Ectodermal cell (in vitro differentiated cells): ENCODE results near the gene RAD23A.
"Not testable (repeated sequence)": the region's sequence is repeated elsewhere in the genome, so short reads cannot be mapped to it uniquely, and the experiment has no call there.

Experiments used
- H3K27ac ChIP-seq: 2 replicates; pipeline ENCODE4 v1.7.0; 2013; ENCODE audit warnings: mild to moderate bottlenecking, low read depth, low read length; ENCODE audit not compliant: insufficient read depth, poor library complexity, severe bottlenecking
- H3K27me3 ChIP-seq: 2 replicates; pipeline ENCODE4 v1.7.0; 2013; ENCODE audit warnings: mild to moderate bottlenecking, low read length; ENCODE audit not compliant: insufficient read depth, control insufficient read depth, poor library complexity, severe bottlenecking
- H3K36me3 ChIP-seq: one replicate; pipeline ENCODE4 v1.7.0; 2013; ENCODE audit warnings: low read length; ENCODE audit not compliant: control insufficient read depth, insufficient read depth
- H3K4me1 ChIP-seq: one replicate; pipeline ENCODE4 v1.7.0; 2013; ENCODE audit warnings: low read length; ENCODE audit not compliant: control insufficient read depth, insufficient read depth
- H3K4me3 ChIP-seq: 2 replicates; pipeline ENCODE4 v1.7.0; 2013; ENCODE audit warnings: low read depth, low read length, control low read depth; ENCODE audit not compliant: insufficient read depth
- H3K9me3 ChIP-seq: 2 replicates; pipeline ENCODE4 v1.7.0; 2013; ENCODE audit warnings: mild to moderate bottlenecking, low read length, moderate library complexity; ENCODE audit not compliant: control insufficient read depth
- WGBS, 2 experiments: methylation state at CpG; one replicate each; pipeline ENCODE4 v1.1.7; 2013; ENCODE audit warnings: missing lambda C conversion rate in 2 of 2; 5-methylcytosine and 5-hydroxymethylcytosine counted together

Gene RAD23A

DNA sequence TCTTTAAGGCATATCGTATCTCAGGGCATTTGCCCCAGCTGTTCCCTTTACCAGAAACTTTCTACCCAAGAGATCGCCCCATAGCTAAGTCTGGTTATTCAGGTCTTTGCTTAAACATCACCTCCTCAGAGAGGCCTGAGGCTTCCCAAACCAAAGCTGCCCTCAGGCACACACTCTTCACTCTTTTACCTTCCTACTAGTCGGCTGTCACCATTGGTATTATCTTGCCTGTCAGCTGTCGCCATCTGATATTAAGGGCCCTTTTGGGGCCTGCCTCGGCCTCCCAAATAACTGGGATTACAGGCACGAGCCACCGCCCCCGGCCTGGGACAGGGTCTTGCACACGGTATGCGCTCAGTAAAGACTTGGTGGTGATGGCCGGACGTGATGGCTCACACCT lies 10.3 kb downstream of the RAD23A start:
- peaks cover 16% of the 10 kb centered on the region for H3K36me3 ChIP-seq
- H3K9me3 ChIP-seq: no peaks in the 10 kb centered on the region
- H3K4me1 ChIP-seq: peaks cover 4% of the 10 kb centered on the region
- no peak overlapping the region for H3K27ac ChIP-seq
- WGBS, 2 experiments: 71 to 72% methylated on average over 12 of the region's 12 CpGs
- no peaks in the 10 kb centered on the region for H3K27me3 ChIP-seq
- H3K4me3 ChIP-seq: peak overlapping the region; percentile 93

DNA sequence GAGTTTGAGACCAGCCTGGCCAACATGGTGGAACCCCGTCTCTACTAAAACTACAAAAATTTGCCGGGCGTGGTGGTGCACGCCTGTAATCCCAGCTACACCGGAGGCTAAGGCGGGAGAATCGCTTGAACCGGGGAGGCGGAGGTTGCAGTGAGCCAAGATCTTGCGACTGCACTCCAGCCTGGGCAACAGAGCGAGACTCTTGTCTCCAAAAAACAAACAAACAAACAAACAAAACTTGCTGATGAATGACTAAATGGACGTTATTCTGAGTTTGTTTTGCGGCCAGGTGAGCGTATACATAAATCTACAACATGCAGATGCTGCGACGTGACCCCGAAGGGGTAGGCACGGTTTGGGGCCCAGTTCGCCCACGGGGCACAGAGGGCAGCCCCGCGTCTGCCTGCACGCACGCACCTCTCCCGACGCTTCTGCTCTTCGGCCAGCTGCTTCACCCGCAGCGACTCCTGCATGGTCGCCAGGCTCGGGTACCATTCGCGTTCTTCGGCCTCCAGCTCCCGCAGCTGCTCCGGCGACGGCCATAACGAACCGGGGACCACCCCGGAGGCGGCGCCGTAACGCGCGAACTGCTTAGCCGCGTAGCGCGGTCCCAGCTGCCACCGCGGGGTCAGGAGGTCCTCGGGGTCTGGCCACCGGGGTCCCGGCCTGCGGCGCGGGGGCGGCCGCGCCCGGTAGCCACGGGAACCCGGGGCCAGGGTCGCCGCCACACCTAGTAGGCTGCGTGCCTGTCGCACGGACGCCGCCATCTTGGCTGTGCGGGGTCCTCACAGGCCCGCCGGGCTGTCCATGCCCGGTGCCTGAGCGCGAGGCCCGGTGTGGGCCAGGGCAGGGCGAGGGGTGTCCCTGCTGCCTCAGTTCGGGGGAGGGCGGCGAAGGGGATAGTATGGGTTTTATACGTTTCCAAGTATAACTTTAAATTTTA lies 11.1 kb downstream of the RAD23A start, which contains the start of gene GADD45GIP1:
Gene GADD45GIP1, minus strand, starts transcription at position 778 of the 943 bp plus-strand sequence. Its CDS starts 11 bp downstream, at position 767.
- Histone ChIP-seq H3K27me3 (no peaks in the 10 kb centered on the region), H3K36me3 (peaks cover 16% of the 10 kb centered on the region), H3K9me3 (no peaks in the 10 kb centered on the region), H3K4me1 (peaks cover 4% of the 10 kb centered on the region), H3K27ac (peak within 1 kb of the TSS; percentile 82), H3K4me3 (peak within 1 kb of the TSS; percentile 93)
- WGBS, 2 experiments: 4% methylated on average over 81 to 84 of the region's 84 CpGs

DNA sequence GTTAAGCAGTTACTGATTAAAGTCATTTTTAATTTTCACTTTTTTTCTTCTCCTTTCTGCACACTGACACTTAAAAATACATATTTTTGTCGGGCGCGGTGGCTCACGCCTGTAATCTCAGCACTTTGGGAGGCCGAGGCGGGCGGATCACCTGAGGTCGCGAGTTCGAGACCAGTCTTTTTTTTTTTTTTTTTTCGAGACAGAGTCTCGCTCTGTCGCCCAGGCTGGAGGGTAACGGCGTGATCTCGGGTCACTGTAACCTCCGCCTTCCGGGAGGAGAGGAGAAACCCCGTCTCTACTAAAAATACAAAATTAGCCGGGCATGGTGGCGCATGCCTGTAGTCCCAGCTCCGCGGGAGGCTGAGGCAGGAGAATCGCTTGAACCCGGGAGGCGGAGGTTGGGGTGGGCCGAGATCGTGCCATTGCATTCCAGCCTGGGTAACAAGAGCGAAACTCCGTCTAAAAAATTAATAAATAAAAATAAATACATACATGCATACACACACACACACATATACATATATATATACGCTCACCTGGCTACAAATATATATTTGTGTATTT lies 11.8 kb downstream of the RAD23A start:
- Histone ChIP-seq H3K36me3 (peaks cover 10% of the 10 kb centered on the region), H3K27ac (peak overlapping the region; percentile 82), H3K4me3 (peak overlapping the region; percentile 93)
- H3K9me3 ChIP-seq, H3K4me1 ChIP-seq, H3K27me3 ChIP-seq: not testable (repeated sequence)
- 79 to 81% methylated on average over 28 of the region's 31 CpGs for WGBS, 2 experiments

DNA sequence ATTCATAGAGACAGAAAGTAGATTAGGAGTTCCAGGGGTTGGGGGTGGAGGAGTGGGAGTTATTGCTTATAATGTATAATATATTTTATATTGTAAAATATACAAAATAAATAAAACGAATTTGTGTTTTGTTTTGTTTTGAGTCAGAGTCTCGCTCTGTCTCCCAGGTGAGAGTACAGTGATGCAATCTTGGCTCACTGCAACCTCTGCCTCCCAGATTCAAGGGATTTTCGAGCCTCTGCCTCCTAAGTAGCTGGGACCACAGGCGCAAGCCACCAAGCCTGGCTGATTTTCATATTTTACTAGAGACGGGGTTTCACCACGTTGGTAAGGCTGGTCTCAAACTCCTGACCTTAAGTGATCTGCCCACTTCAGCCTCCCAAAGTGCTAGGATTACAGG lies 13.8 kb downstream of the RAD23A start:
- Histone ChIP-seq H3K4me3 (no peak overlapping the region), H3K4me1 (peaks cover 4% of the 10 kb centered on the region), H3K27me3 (no peaks in the 10 kb centered on the region), H3K27ac (no peak overlapping the region), H3K36me3 (no peaks in the 10 kb centered on the region), H3K9me3 (no peaks in the 10 kb centered on the region)
- WGBS, 2 experiments: 78 to 82% methylated on average over 5 to 6 of the region's 6 CpGs

DNA sequence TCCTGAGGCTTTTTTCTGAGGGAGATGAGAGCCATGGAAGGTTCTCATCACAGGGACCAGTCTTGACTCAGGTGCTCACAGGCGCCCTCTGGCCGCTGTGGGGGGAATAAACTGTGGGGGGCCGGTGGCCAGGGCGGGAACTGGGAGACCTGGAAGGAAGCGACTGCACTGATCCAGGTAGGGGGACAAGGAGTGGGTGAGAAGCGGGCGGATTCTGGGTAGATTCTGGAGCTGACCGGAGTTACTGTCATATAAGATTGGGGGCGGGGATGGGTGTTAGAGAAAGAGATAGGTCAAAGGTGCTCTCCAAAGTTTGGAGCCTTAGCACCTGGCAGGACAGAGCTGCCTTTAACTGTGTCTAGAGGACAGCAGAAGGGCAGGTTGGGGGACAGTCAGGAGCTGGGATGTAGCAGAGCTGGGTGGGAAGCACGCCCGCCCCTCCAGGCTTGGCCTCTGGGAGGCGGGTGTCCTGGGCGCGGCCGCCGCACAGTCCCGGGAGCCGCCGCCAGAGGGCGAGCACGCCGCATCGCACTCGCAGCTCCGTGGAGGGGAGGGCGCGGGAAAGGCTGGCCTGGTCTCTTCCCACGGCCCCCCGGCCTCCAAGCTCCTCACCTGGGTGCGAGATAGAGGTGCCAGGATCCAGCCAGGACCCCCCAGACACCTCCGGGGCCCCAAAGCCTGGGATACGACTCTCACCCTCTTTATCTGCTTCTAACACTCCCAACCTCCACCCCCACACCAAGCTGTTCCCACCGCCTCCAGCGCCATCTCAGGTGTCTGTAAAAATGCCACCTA lies 19.6 kb downstream of the RAD23A start:
- no peaks in the 10 kb centered on the region for H3K9me3 ChIP-seq
- H3K27ac ChIP-seq: no peak overlapping the region
- peaks cover 6% of the 10 kb centered on the region for H3K4me1 ChIP-seq
- H3K27me3 ChIP-seq: no peaks in the 10 kb centered on the region
- no peaks in the 10 kb centered on the region for H3K36me3 ChIP-seq
- H3K4me3 ChIP-seq: peak overlapping the region; percentile 19
- 3 to 4% methylated on average over 34 of the region's 34 CpGs for WGBS, 2 experiments

DNA sequence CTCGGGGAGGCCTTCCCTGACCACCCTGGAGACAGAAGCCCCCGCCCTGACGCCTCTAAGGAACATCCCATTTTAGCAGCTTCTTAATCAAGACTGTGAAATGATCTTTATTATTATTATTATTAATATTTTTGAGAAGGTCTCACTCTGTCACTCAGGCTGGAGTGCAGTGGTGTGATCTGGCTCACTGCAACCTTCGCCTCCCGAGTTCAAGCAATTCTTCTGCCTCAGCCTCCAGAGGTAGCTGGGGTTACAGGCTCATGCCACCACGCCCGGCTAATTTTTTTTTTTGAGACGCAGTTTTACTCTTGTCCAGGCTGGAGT lies 20.1 kb downstream of the RAD23A start:
- Histone ChIP-seq H3K4me1 (peaks cover 6% of the 10 kb centered on the region), H3K27me3 (no peaks in the 10 kb centered on the region), H3K36me3 (no peaks in the 10 kb centered on the region), H3K4me3 (peak overlapping the region; percentile 6), H3K27ac (no peak overlapping the region), H3K9me3 (no peaks in the 10 kb centered on the region)
- WGBS, 2 experiments: 59 to 72% methylated on average over 6 to 8 of the region's 8 CpGs

DNA sequence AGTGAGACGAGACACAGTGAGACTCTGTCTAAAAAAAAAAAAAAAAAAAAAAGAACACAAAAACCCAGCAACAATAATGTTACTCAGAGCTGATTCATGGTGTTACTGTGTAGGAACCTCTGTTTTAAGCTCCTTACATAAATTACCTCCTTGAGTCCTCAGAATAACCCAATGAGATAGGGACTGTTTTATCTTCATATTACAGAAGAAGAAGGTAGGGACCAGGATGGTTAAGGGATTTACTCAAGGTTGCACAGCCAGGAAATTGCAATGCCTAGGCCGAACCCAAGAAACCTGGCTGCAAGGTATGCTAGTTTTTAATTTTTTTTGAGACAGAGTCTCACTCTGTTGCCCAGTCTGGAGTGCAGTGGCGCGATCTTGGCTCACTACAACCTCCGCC lies 22.2 kb downstream of the RAD23A start:
- Histone ChIP-seq H3K9me3 (no peaks in the 10 kb centered on the region), H3K27me3 (no peaks in the 10 kb centered on the region), H3K4me3 (no peak overlapping the region), H3K27ac (no peak overlapping the region), H3K4me1 (peaks cover 6% of the 10 kb centered on the region), H3K36me3 (no peaks in the 10 kb centered on the region)
- 92 to 93% methylated on average over 4 to 5 of the region's 5 CpGs for WGBS, 2 experiments

DNA sequence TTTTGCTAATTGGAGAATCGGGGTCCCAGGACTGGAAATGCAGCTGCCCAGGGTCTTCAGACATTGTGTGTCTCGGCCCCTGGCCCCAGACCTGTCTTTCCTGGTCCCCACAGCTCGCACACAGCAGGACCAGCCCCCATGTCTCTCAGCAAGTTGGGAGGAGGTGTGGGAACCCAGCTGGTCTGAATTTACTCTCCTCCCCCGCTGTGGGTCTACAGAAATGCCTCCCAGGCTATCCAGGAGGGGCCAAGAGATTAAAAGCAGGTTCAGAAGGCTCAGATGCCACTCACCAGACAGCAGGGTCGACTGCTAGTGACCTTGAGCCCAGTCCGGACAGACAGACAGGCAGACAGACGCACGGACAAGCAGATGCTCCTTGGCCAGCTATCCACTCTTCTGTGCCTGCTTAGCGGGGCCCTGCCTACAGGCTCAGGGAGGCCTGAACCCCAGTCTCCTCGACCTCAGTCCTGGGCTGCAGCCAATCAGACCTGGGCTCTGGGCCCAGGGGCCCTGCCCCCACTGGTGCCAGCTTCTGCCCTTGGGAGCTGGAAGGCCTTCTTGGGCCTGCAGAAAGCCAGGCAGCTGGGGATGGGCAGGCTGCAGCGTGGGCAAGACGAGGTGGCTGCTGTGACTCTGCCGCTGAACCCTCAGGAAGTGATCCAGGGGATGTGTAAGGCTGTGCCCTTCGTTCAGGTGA lies 23.8 kb downstream of the RAD23A start, which contains the start of gene DAND5:
Gene DAND5, plus strand, starts transcription at position 285 of the 697 bp plus-strand sequence. Its CDS starts 85 bp downstream, at position 370.
- no peak within 1 kb of the TSS for H3K27ac ChIP-seq
- H3K4me3 ChIP-seq: no peak within 1 kb of the TSS
- H3K9me3 ChIP-seq: no peaks in the 10 kb centered on the region
- H3K36me3 ChIP-seq: no peaks in the 10 kb centered on the region
- 69 to 73% methylated on average over 14 of the region's 14 CpGs for WGBS, 2 experiments
- H3K4me1 ChIP-seq: peaks cover 6% of the 10 kb centered on the region
- H3K27me3 ChIP-seq: no peaks in the 10 kb centered on the region

DNA sequence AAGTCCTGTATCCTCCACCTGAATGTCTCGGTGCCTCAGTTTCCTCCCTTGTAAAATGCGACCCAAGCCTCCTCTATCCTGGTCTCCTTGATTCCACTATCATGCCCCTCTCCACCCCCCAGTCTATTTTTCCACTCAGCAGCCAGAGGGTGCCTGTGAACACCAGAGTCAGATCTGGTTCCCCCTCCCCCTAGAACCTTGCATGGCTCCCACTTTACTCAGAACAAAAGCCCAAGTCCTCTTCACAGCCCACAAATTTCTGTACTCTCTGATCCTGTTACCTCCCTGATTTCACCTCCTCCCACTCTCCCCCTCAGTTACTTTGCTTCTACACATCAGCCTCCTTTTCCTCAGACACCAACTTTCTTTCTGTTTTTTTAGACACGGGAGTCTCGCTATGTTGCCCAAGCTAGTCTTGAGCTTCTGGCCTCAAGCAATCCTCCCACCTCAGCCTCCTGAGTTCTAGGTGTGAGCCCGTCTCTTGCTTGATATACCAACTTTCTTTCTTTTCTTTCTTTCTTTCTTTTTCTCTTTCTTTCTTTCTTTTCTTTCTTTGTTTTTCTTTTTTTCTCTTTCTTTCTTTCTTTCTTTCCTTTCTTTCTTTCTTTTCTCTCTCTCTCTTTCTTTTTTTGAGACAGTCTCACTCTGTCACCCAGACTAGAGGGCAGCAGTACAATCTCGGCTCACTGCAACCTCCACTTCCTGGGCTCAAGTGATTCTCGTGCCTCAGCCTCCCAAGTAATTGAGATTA lies 24.6 kb downstream of the RAD23A start:
- no peaks in the 10 kb centered on the region for H3K9me3 ChIP-seq
- H3K4me1 ChIP-seq: peaks cover 4% of the 10 kb centered on the region
- WGBS, 2 experiments: 91 to 92% methylated on average over 7 of the region's 7 CpGs
- no peaks in the 10 kb centered on the region for H3K27me3 ChIP-seq
- H3K27ac ChIP-seq: no peak overlapping the region
- H3K4me3 ChIP-seq: no peak overlapping the region
- no peaks in the 10 kb centered on the region for H3K36me3 ChIP-seq
